ENCODE measurements around the gene ARID1A. TPM values are rescaled to one million over a fixed set of nuclear protein-coding genes. Genes with fewer than 3 reads are reported as not detected.
A peak's percentile ranks its signal among the peaks of the same experiment; 100 is the strongest.

ARID1A gene
- total and polyA plus RNA-seq, 9 of the 15 experiments (the other 6 are each of a cell fraction or from before 2014, with no cell fraction given): 8.3 to 88.3 (median 22.5) TPM

- TF ChIP-seq MLLT1 (IDR thresholded peaks at IDR 0.05) (no peak; a peak in 1 of 4 replicates), KDM4B (IDR thresholded peaks at IDR 0.05; ENCODE audit: borderline replicate concordance in 2 of 2, low read depth in 1 of 2) (no peak), TBL1XR1 (IDR thresholded peaks at IDR 0.05; ENCODE audit: low read length in 2 of 2) (peak; percentile 81 to 94; a peak in 3 of 4 replicates), HDAC1 (IDR thresholded peaks at IDR 0.05) (peak; percentile 15 to 87; a peak in 3 of 4 replicates), SREBF2 (CRISPR knock-in tag; IDR thresholded peaks at IDR 0.05) (no peak), DMBX1 (CRISPR knock-in tag; IDR thresholded peaks at IDR 0.05; ENCODE audit: borderline replicate concordance) (peak; percentile 79), TRIM28 (IDR thresholded peaks at IDR 0.05) (peak; percentile 15; the same call in 1 of the 2 replicates), ZNF584 (CRISPR knock-in tag; IDR thresholded peaks at IDR 0.05; ENCODE audit: low read depth) (peak; percentile 26; the same call in 1 of the 2 replicates), PYGO2 (tag; IDR thresholded peaks at IDR 0.05) (no peak), MYNN (IDR thresholded peaks at IDR 0.05) (peak; percentile 81), MYNN (CRISPR knock-in tag; IDR thresholded peaks at IDR 0.05) (no peak), HDGF (IDR thresholded peaks at IDR 0.05) (no peak), ZNF165 (CRISPR knock-in tag; IDR thresholded peaks at IDR 0.05; ENCODE audit: borderline replicate concordance) (no peak), PKNOX1 (IDR thresholded peaks at IDR 0.05) (peak; percentile 88), SAFB2 (IDR thresholded peaks at IDR 0.05; ENCODE audit: borderline replicate concordance, low read depth, low read length, severe bottlenecking) (no peak), RNF2 (IDR thresholded peaks at IDR 0.05) (peak; percentile 78; the same call in 1 of the 2 replicates)
- TF ChIP-seq, protein P1, sequence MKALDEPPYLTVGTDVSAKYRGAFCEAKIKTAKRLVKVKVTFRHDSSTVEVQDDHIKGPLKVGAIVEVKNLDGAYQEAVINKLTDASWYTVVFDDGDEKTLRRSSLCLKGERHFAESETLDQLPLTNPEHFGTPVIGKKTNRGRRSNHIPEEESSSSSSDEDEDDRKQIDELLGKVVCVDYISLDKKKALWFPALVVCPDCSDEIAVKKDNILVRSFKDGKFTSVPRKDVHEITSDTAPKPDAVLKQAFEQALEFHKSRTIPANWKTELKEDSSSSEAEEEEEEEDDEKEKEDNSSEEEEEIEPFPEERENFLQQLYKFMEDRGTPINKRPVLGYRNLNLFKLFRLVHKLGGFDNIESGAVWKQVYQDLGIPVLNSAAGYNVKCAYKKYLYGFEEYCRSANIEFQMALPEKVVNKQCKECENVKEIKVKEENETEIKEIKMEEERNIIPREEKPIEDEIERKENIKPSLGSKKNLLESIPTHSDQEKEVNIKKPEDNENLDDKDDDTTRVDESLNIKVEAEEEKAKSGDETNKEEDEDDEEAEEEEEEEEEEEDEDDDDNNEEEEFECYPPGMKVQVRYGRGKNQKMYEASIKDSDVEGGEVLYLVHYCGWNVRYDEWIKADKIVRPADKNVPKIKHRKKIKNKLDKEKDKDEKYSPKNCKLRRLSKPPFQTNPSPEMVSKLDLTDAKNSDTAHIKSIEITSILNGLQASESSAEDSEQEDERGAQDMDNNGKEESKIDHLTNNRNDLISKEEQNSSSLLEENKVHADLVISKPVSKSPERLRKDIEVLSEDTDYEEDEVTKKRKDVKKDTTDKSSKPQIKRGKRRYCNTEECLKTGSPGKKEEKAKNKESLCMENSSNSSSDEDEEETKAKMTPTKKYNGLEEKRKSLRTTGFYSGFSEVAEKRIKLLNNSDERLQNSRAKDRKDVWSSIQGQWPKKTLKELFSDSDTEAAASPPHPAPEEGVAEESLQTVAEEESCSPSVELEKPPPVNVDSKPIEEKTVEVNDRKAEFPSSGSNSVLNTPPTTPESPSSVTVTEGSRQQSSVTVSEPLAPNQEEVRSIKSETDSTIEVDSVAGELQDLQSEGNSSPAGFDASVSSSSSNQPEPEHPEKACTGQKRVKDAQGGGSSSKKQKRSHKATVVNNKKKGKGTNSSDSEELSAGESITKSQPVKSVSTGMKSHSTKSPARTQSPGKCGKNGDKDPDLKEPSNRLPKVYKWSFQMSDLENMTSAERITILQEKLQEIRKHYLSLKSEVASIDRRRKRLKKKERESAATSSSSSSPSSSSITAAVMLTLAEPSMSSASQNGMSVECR (CRISPR knock-in tag; IDR thresholded peaks at IDR 0.05): 0 out of 2 replicates have a peak, but pooled peaks have one; percentile 51
- TF ChIP-seq, protein P2, sequence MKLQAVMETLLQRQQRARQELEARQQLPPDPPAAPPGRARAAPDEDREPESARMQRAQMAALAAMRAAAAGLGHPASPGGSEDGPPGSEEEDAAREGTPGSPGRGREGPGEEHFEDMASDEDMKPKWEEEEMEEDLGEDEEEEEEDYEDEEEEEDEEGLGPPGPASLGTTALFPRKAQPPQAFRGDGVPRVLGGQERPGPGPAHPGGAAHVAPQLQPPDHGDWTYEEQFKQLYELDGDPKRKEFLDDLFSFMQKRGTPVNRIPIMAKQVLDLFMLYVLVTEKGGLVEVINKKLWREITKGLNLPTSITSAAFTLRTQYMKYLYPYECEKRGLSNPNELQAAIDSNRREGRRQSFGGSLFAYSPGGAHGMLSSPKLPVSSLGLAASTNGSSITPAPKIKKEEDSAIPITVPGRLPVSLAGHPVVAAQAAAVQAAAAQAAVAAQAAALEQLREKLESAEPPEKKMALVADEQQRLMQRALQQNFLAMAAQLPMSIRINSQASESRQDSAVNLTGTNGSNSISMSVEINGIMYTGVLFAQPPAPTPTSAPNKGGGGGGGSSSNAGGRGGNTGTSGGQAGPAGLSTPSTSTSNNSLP (IDR thresholded peaks at IDR 0.05; ENCODE audit: borderline replicate concordance, low read depth, low read length): 0 out of 2 replicates have a peak, but pooled peaks have one; percentile 11
- TF ChIP-seq, protein P3, sequence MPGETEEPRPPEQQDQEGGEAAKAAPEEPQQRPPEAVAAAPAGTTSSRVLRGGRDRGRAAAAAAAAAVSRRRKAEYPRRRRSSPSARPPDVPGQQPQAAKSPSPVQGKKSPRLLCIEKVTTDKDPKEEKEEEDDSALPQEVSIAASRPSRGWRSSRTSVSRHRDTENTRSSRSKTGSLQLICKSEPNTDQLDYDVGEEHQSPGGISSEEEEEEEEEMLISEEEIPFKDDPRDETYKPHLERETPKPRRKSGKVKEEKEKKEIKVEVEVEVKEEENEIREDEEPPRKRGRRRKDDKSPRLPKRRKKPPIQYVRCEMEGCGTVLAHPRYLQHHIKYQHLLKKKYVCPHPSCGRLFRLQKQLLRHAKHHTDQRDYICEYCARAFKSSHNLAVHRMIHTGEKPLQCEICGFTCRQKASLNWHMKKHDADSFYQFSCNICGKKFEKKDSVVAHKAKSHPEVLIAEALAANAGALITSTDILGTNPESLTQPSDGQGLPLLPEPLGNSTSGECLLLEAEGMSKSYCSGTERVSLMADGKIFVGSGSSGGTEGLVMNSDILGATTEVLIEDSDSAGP (CRISPR knock-in tag; IDR thresholded peaks at IDR 0.05): 0 out of 2 replicates have a peak, but pooled peaks have one; percentile 34
Observed at GRCh38 chr1:26791626-26792025, 95.8 kb downstream of the ARID1A start (continued).

Measured in K562 (cell line).